Activated gamma-delta T cell treated with Interleukin-2 at 50 U/mL for 16 hours (primary cell): Measurements from ENCODE around the gene VAX1.
"Not testable (repeated sequence)": the region's sequence is repeated elsewhere in the genome, so short reads cannot be mapped to it uniquely, and the experiment has no call there.

Experiments
- DNase-seq: peaks from one replicate; pipeline ENCODE4 v3.0.0-alpha.2; 2020

The VAX1 gene

GRCh38 chr10:117137911-117138642 is at the start of gene VAX1:
TSS of gene VAX1 (minus strand) at chr10:117138270. CDS start at chr10:117138056, 214 bp downstream.
- DNase-seq = no peak

GRCh38 chr10:117186832-117187615 is 49.0 kb upstream of the VAX1 start:
- no peak for DNase-seq

- not testable (repeated sequence) for DNase-seq
Observed at GRCh38 chr10:117185817-117186216, 47.7 kb upstream of the VAX1 start.

- DNase-seq = no peak
Observed at GRCh38 chr10:117184821-117185220, 46.8 kb upstream of the VAX1 start.

GRCh38 chr10:117184296-117184695 is 46.2 kb upstream of the VAX1 start:
- no peak for DNase-seq

- no peak for DNase-seq
Observed at GRCh38 chr10:117178190-117178589, 40.1 kb upstream of the VAX1 start.

GRCh38 chr10:117175901-117176534 is 37.9 kb upstream of the VAX1 start:
- DNase-seq = peak; percentile 68

GRCh38 chr10:117175215-117175900 is 37.3 kb upstream of the VAX1 start:
- no peak for DNase-seq

- DNase-seq = peak; percentile 79
Observed at GRCh38 chr10:117174439-117175214, 36.6 kb upstream of the VAX1 start.

GRCh38 chr10:117170244-117170643 is 32.2 kb upstream of the VAX1 start:
- no peak for DNase-seq

GRCh38 chr10:117169480-117169879 is 31.4 kb upstream of the VAX1 start:
- DNase-seq = no peak

- DNase-seq = no peak
Observed at GRCh38 chr10:117168729-117169128, 30.7 kb upstream of the VAX1 start.

GRCh38 chr10:117167789-117168674 is 30.0 kb upstream of the VAX1 start:
- peak; percentile 47 for DNase-seq

- no peak for DNase-seq
Observed at GRCh38 chr10:117167346-117167788, 29.3 kb upstream of the VAX1 start.

- no peak for DNase-seq
Observed at GRCh38 chr10:117166418-117167345, 28.6 kb upstream of the VAX1 start.

- no peak for DNase-seq
Observed at GRCh38 chr10:117165538-117166417, 27.7 kb upstream of the VAX1 start.

- no peak for DNase-seq
Observed at GRCh38 chr10:117164592-117165537, 26.8 kb upstream of the VAX1 start.
